Right lung (tissue), 5 donors: Measurements from ENCODE around the gene PLCB4. TPM values are rescaled to one million over a fixed set of nuclear protein-coding genes. Genes with fewer than 3 reads are reported as not detected.

Experiments used
- DNase-seq, 2 donors: peaks; one replicate each; pipeline ENCODE4 v3.0.0-alpha.2; 2013
- polyA plus RNA-seq, 5 donors: library from polyadenylated mRNA; unstranded; fragments of 120-200 nt; gene quantifications; one replicate each; pipeline versions ENCODE4 v1.2.1 to v1.2.3, GENCODE V29; 2013; ENCODE audit warnings: inconsistent platforms in 1 of 5, low replicate concordance in 1 of 5; ENCODE audit not compliant: insufficient read length in 5 of 5, insufficient read depth in 1 of 5

PLCB4 gene
- polyA plus RNA-seq, 5 donors, result 6.1 to 14.8 (median 11.5) TPM

- DNase-seq, result no peak
Measured at GRCh38 chr20:9059931-9060330, 9.0 kb upstream of the PLCB4 start.

GRCh38 chr20:9061434-9061833, 7.5 kb upstream of the PLCB4 start:
- no peak for DNase-seq

GRCh38 chr20:9062066-9062465, 6.8 kb upstream of the PLCB4 start:
- DNase-seq, result no peak

GRCh38 chr20:9066191-9066590, 2.7 kb upstream of the PLCB4 start:
- DNase-seq, result no peak

- peak; percentile 36 to 49 for DNase-seq
Measured at GRCh38 chr20:9068233-9068801, 570 bp upstream of the PLCB4 start.

GRCh38 chr20:9070304-9070703, 1.4 kb downstream of the PLCB4 start:
- DNase-seq, result no peak

GRCh38 chr20:9071976-9072726, 3.3 kb downstream of the PLCB4 start:
- DNase-seq, result no peak

- DNase-seq, result no peak
Measured at GRCh38 chr20:9072861-9073500, 4.1 kb downstream of the PLCB4 start.

- DNase-seq, result no peak
Measured at GRCh38 chr20:9075264-9076095, 6.6 kb downstream of the PLCB4 start.

- DNase-seq, result no peak
Measured at GRCh38 chr20:9076440-9076839, 7.6 kb downstream of the PLCB4 start.

- DNase-seq, result no peak
Measured at GRCh38 chr20:9078826-9079731, 10.2 kb downstream of the PLCB4 start.

GRCh38 chr20:9081423-9081966, 12.6 kb downstream of the PLCB4 start:
- DNase-seq, result no peak

- DNase-seq, result no peak
Measured at GRCh38 chr20:9082741-9083140, 13.9 kb downstream of the PLCB4 start.

GRCh38 chr20:9087531-9088217, 18.8 kb downstream of the PLCB4 start:
- no peak for DNase-seq

- no peak for DNase-seq
Measured at GRCh38 chr20:9088556-9088955, 19.7 kb downstream of the PLCB4 start.

GRCh38 chr20:9092113-9092512, 23.2 kb downstream of the PLCB4 start:
- no peak for DNase-seq

- peak in 1 of 2 donors; percentile 7 for DNase-seq
Measured at GRCh38 chr20:9092655-9093054, 23.8 kb downstream of the PLCB4 start.

GRCh38 chr20:9093218-9093957, 24.5 kb downstream of the PLCB4 start:
- DNase-seq, result peak; percentile 64

GRCh38 chr20:9099372-9099771, 30.5 kb downstream of the PLCB4 start:
- DNase-seq, result no peak
